Head of caudate nucleus (tissue), 42 donors: ENCODE data around the gene CRMP1.

Experiments used
- DNase-seq, 42 donors: peaks; one replicate each; pipeline versions ENCODE4 v3.0.0 to v3.0.0-alpha.2; 2020 to 2021; ENCODE audit warnings: mixed read lengths in 7 of 42
- intact Hi-C: fragments of 100-400 bp; cut with DNase I; formaldehyde crosslinking; loops from one replicate; pipeline ENCODE4 v1.15.0; 2022

The CRMP1 gene

GRCh38 chr4:5787311-5787710 lies 105.6 kb downstream of the CRMP1 start:
- peak in 2 of 42 donors; percentile 12 to 32 for DNase-seq

GRCh38 chr4:5785806-5786680 lies 106.8 kb downstream of the CRMP1 start:
- intact Hi-C loops: no loop called here
- DNase-seq: peak in 1 of 42 donors; percentile 7

More at GRCh38 chr4:5787311-5787710, 105.6 kb downstream of the CRMP1 start:
- intact Hi-C loops: no loop called here

GRCh38 chr4:5784960-5785611 lies 107.8 kb downstream of the CRMP1 start:
- peak in 3 of 42 donors; percentile 16 to 32 (median 26) for DNase-seq
- intact Hi-C loops: no loop called here

GRCh38 chr4:5784021-5784420 lies 108.9 kb downstream of the CRMP1 start:
- intact Hi-C loops: no loop called here
- peak in 1 of 42 donors; percentile 4 for DNase-seq

- intact Hi-C loops: no loop called here
- peak in 3 of 42 donors; percentile 13 to 27 (median 14) for DNase-seq
Observed at GRCh38 chr4:5783486-5783885, 109.4 kb downstream of the CRMP1 start.

- intact Hi-C loops: no loop called here
Observed at GRCh38 chr4:5782829-5783476, 109.9 kb downstream of the CRMP1 start.

GRCh38 chr4:5781691-5782090 lies 111.2 kb downstream of the CRMP1 start:
- DNase-seq: no peak
- intact Hi-C loops: no loop called here

More at GRCh38 chr4:5782829-5783476, 109.9 kb downstream of the CRMP1 start:
- no peak for DNase-seq

- intact Hi-C loops: no loop called here
- DNase-seq: peak in 3 of 42 donors; percentile 8 to 12 (median 11)
Observed at GRCh38 chr4:5780831-5781480, 111.9 kb downstream of the CRMP1 start.

GRCh38 chr4:5776510-5776909 lies 116.4 kb downstream of the CRMP1 start:
- intact Hi-C loops: no loop called here
- DNase-seq: no peak

- intact Hi-C loops: no loop called here
- peak in 2 of 42 donors; percentile 4 to 20 for DNase-seq
Observed at GRCh38 chr4:5774416-5775036, 118.4 kb downstream of the CRMP1 start.

GRCh38 chr4:5773271-5773555 lies 119.7 kb downstream of the CRMP1 start:
- peak in 1 of 42 donors; percentile 16 for DNase-seq
- intact Hi-C loops: no loop called here

- intact Hi-C loops: no loop called here
- peak in 5 of 42 donors; percentile 4 to 21 (median 13) for DNase-seq
Observed at GRCh38 chr4:5772528-5773270, 120.2 kb downstream of the CRMP1 start.
